K562 (cell line): ENCODE data around the gene NRG2. TPM values are rescaled to one million over a fixed set of nuclear protein-coding genes. Genes with fewer than 3 reads are reported as not detected.

ENCODE experiments used
- ATAC-seq: fragments of 200-7000 bp; cut with Tn5 transposase; 3 replicates; pipeline ENCODE4 v1.9.1; 2020; ENCODE audit warnings: moderate library complexity
- BruUV-seq: library from RNA; stranded (reverse); fragments of 400-500 nt; replicated peaks from 2 replicates; lab custom pipeline; 2021; lab: Mats Ljungman, UMichigan
- CTCF ChIA-PET: fragments of 300-600 bp; formaldehyde crosslinking; extraction: SDS; loops from one replicate; lab custom pipeline; 2021; ENCODE audit warnings: low intra/inter-chr PET ratio; lab: Yijun Ruan, JAX
- POLR2A ChIA-PET: fragments of 300-600, 350-650 bp; sonication (Branson Sonifier 250); formaldehyde crosslinking; extraction: SDS; loops from one replicate; lab custom pipeline; 2021; ENCODE audit warnings: antibody characterized with exemption, inconsistent platforms; lab: Yijun Ruan, JAX
- DNase-seq, 4 experiments: peaks; one replicate each; pipeline versions ENCODE4 v3.0.0 to v3.0.0-alpha.2; 2011 to 2018; ENCODE audit warnings: low spot score in 3 of 4, mixed read lengths in 3 of 4; ENCODE audit errors: extremely low read depth in 1 of 4
- FAIRE-seq: peaks from 2 replicates; lab custom pipeline; 2011; peaks lifted over from hg19 to GRCh38; lab: Jason Lieb, UNC
- H2AFZ ChIP-seq: 2 replicates; pipeline ENCODE4 v1.6.0; 2011; ENCODE audit warnings: low read depth, low read length, control low read depth, inconsistent platforms
- H3K27ac ChIP-seq: fragments of 200-600 bp; 3 replicates; pipeline ENCODE4 v1.8.0; 2011; ENCODE audit warnings: low read depth, mild to moderate bottlenecking, control low read depth, inconsistent platforms, low read length, moderate library complexity, mixed read lengths; ENCODE audit errors: extremely low read depth
- H3K27me3 ChIP-seq, 2 experiments: fragments of 300-600 bp in 1 of 2; 2 replicates in 1 of 2; 3 replicates in 1 of 2; pipeline versions ENCODE4 v1.6.0 to v1.8.0; 2011; ENCODE audit warnings: inconsistent platforms in 2 of 2, low read length in 2 of 2, mild to moderate bottlenecking in 1 of 2, mixed read lengths in 1 of 2, moderate library complexity in 1 of 2; ENCODE audit not compliant: control insufficient read depth in 2 of 2, insufficient read depth in 2 of 2
- H3K36me3 ChIP-seq: fragments of 300-600 bp; 3 replicates; pipeline ENCODE4 v1.8.0; 2011; ENCODE audit warnings: mild to moderate bottlenecking, low read length, inconsistent platforms; ENCODE audit not compliant: control insufficient read depth, insufficient read depth
- H3K4me1 ChIP-seq, 2 experiments: fragments of 200-600 bp in 1 of 2; replicated peaks in 1 of 2; 2 replicates in 1 of 2; 3 replicates in 1 of 2; pipeline versions ENCODE4 v1.5.1 to v1.8.0; 2011; ENCODE audit warnings: inconsistent platforms in 2 of 2, low read length in 2 of 2, mild to moderate bottlenecking in 1 of 2, mixed read lengths in 1 of 2, moderate library complexity in 1 of 2; ENCODE audit not compliant: control insufficient read depth in 2 of 2, insufficient read depth in 2 of 2
- H3K4me2 ChIP-seq: 2 replicates; pipeline ENCODE4 v1.6.1; 2011; ENCODE audit warnings: low read length, control low read depth, inconsistent platforms, mixed read lengths; ENCODE audit not compliant: insufficient read depth
- H3K4me3 ChIP-seq: fragments of 200-600 bp; sonication (generic), shearing (Covaris generic); 2 replicates; pipeline ENCODE4 v1.5.1; 2016; ENCODE audit warnings: control low read depth, inconsistent platforms
- H3K79me2 ChIP-seq: fragments of 200-600 bp; 3 replicates; pipeline ENCODE4 v1.8.0; 2011; ENCODE audit warnings: low read length, inconsistent platforms; ENCODE audit not compliant: control insufficient read depth, insufficient read depth
- H3K9ac ChIP-seq, 2 experiments: 2 replicates each; pipeline versions ENCODE4 v1.6.0 to v1.6.1; 2011; ENCODE audit warnings: low read depth in 2 of 2, low read length in 2 of 2, control low read depth in 1 of 2, inconsistent platforms in 1 of 2, mild to moderate bottlenecking in 1 of 2, mixed read lengths in 1 of 2; ENCODE audit not compliant: insufficient read depth in 1 of 2
- H3K9me1 ChIP-seq: one replicate; pipeline ENCODE4 v1.6.0; 2011; ENCODE audit warnings: inconsistent platforms, mild to moderate bottlenecking, low read length, moderate library complexity; ENCODE audit not compliant: control insufficient read depth, insufficient read depth
- H3K9me3 ChIP-seq: replicated peaks from 2 replicates; pipeline ENCODE4 v1.5.1; 2011; ENCODE audit warnings: low read depth, low read length, inconsistent platforms; ENCODE audit not compliant: control insufficient read depth, insufficient read depth
- H4K20me1 ChIP-seq: replicated peaks from 2 replicates; pipeline ENCODE4 v1.6.1; 2011; ENCODE audit warnings: low read length, inconsistent platforms, mixed read lengths; ENCODE audit not compliant: control insufficient read depth, insufficient read depth
- XRCC4 ChIP-seq: IDR thresholded peaks from one replicate; pipeline ENCODE4 v1.6.1; 2011; ENCODE audit not compliant: insufficient read depth, insufficient read length; ENCODE audit errors: extremely low read depth
- WGBS: fragments of 100-300 bp; shearing (Covaris generic); methylation state at CpG from one replicate; pipeline ENCODE4 v1.1.6; 2016; ENCODE audit warnings: low coverage, mixed read lengths; ENCODE audit not compliant: insufficient coverage; ENCODE audit errors: missing lambda C conversion rate; 5-methylcytosine and 5-hydroxymethylcytosine counted together
- in situ Hi-C: fragments of 300-500 bp; cut with MboI; formaldehyde crosslinking; loops from 4 replicates; pipeline ENCODE4 v1.15.0; 2018; ENCODE audit warnings: inconsistent platforms, mixed read lengths
- intact Hi-C: fragments of 100-400 bp; cut with micrococcal nuclease; formaldehyde crosslinking; loops from 2 replicates; pipeline ENCODE4 v1.14.2; 2022
- polyA plus RNA-seq, 8 experiments: library from polyadenylated mRNA; depleted of rRNA in 4 of 8; stranded (reverse) in 5 of 8; unstranded in 3 of 8; fragments of >200 nt; fragmentation: Nextera tagmentation in 2 of 8; fragmentation: Illumina TruSeq in 1 of 8; extraction: Ambion mirVana in 2 of 8; extraction: Trizol in 1 of 8; gene quantifications; 2 replicates each; pipeline versions ENCODE4 v1.2.1 to v1.2.3, GENCODE V29; 2011 to 2014; ENCODE audit warnings: inconsistent platforms in 1 of 8, missing spikeins in 1 of 8
- total RNA-seq, 7 experiments: library from RNA; depleted of rRNA in 6 of 7; stranded (reverse); fragments of >200 nt in 6 of 7; fragmentation: Illumina TruSeq in 2 of 7; extraction: Trizol in 2 of 7; gene quantifications; 2 replicates each; pipeline versions ENCODE4 v1.2.1 to v1.2.3, GENCODE V29; 2011 to 2021; ENCODE audit warnings: low replicate concordance in 1 of 7
- TF ChIP-seq, protein P1 (sequence below): sonication (generic); formaldehyde crosslinking; IDR thresholded peaks from 2 replicates; pipeline ENCODE4 v1.8.1; 2023; ENCODE audit warnings: mild to moderate bottlenecking, missing genetic modification reagents

NRG2 gene
- total and polyA plus RNA-seq, 9 of the 15 experiments (the other 6 are each of a cell fraction or from before 2014, with no cell fraction given) = not detected

DNA sequence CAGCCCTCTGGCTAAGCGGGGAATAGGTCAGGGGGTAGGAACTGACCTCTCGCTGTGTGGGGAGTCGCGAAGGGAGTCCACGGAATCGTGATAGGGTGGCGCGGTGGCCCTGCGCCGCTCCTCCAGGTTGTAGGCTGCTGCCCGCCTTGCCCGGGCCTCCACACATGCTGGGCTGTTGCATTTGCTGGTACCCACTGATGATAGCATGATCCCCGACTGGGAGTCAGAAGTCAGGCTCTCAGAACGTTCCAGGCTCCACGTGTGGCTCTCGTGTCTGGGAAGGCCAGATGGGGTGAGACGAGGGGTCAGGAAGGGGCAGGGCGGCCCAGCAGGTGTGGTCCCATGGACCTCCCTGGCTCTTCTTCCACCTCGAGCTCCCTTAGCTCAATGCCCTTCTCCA is 191.5 kb downstream of the NRG2 start:
- WGBS = 1% methylated on average over 19 of the region's 19 CpGs
- Histone ChIP-seq H3K4me1 (peaks cover 0 to 9% of the 10 kb centered on the region in 2 experiments; a peak in 2 of 5 replicates), H3K27me3 (peaks cover 31 to 71% of the 10 kb centered on the region in 2 experiments), H3K9ac (no peak overlapping the region), H3K36me3 (no peaks in the 10 kb centered on the region), H3K27ac (no peak overlapping the region), H3K4me2 (no peak overlapping the region), H4K20me1 (peaks cover 18% of the 10 kb centered on the region), H3K79me2 (no peaks in the 10 kb centered on the region), H3K4me3 (no peak overlapping the region), H3K9me1 (no peaks in the 10 kb centered on the region), H2AFZ (no peak overlapping the region), H3K9me3 (no peaks in the 10 kb centered on the region)
- no peak for FAIRE-seq
- no peak for TF ChIP-seq XRCC4
- TF ChIP-seq, protein P1, sequence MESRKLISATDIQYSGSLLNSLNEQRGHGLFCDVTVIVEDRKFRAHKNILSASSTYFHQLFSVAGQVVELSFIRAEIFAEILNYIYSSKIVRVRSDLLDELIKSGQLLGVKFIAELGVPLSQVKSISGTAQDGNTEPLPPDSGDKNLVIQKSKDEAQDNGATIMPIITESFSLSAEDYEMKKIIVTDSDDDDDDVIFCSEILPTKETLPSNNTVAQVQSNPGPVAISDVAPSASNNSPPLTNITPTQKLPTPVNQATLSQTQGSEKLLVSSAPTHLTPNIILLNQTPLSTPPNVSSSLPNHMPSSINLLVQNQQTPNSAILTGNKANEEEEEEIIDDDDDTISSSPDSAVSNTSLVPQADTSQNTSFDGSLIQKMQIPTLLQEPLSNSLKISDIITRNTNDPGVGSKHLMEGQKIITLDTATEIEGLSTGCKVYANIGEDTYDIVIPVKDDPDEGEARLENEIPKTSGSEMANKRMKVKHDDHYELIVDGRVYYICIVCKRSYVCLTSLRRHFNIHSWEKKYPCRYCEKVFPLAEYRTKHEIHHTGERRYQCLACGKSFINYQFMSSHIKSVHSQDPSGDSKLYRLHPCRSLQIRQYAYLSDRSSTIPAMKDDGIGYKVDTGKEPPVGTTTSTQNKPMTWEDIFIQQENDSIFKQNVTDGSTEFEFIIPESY (CRISPR knock-in tag) = no peak
- in situ Hi-C loops (loop anchor here (10.0 kb wide), 1 partner anchor 217 kb away; no protein-coding TSS in a partner anchor), intact Hi-C loops (no loop called here)
- DNase-seq = no peak
- POLR2A ChIA-PET = no interaction called here
- no peak for ATAC-seq
- CTCF ChIA-PET = no interaction called here
- no TSS peak for BruUV-seq
